ENCODE data around the gene DPM3. TPM values are rescaled to one million over a fixed set of nuclear protein-coding genes. Genes with fewer than 3 reads are reported as not detected.

Gene DPM3
- total and polyA plus RNA-seq, 2 of the 13 experiments (the other 11 are each of a cell fraction or from before 2014, with no cell fraction given): 23.2 to 53.4 TPM

- TF ChIP-seq ZNF609 (CRISPR knock-in tag; IDR thresholded peaks at IDR 0.05; ENCODE audit: borderline replicate concordance): peak; percentile 64
- TF ChIP-seq IKZF1 (IDR thresholded peaks at IDR 0.05): no peak
- no peak; the same call in 1 of the 2 replicates for TF ChIP-seq SOX5 (CRISPR knock-in tag; IDR thresholded peaks at IDR 0.05; ENCODE audit: borderline replicate concordance)
- no peak for TF ChIP-seq ZNF616 (CRISPR knock-in tag; IDR thresholded peaks at IDR 0.05; ENCODE audit: low read depth)
- TF ChIP-seq RARA (CRISPR knock-in tag; IDR thresholded peaks at IDR 0.05): peak; percentile 98
- no peak for TF ChIP-seq REXO4 (CRISPR knock-in tag; IDR thresholded peaks at IDR 0.05; ENCODE audit: borderline replicate concordance)
- no peak for TF ChIP-seq CENPBD1 (CRISPR knock-in tag; IDR thresholded peaks at IDR 0.05; ENCODE audit: borderline replicate concordance, low read depth)
- no peak for TF ChIP-seq ATF7 (IDR thresholded peaks at IDR 0.05)
- TF ChIP-seq ATF7 (CRISPR knock-in tag; IDR thresholded peaks at IDR 0.05): no peak
- TF ChIP-seq NCOA2 (CRISPR knock-in tag; IDR thresholded peaks at IDR 0.05): peak; percentile 17; the same call in 1 of the 2 replicates
- 0 out of 2 replicates have a peak, but pooled peaks have one; percentile 25 for TF ChIP-seq SP2 (CRISPR knock-in tag; IDR thresholded peaks at IDR 0.05)
- no peak for TF ChIP-seq ZBTB34 (CRISPR knock-in tag; IDR thresholded peaks at IDR 0.05)
- TF ChIP-seq ZFX (CRISPR knock-in tag; IDR thresholded peaks at IDR 0.05; ENCODE audit: low read depth): peak; percentile 68
- no peak for TF ChIP-seq ZNF768 (CRISPR knock-in tag; IDR thresholded peaks at IDR 0.05)
- no peak for TF ChIP-seq THYN1 (CRISPR knock-in tag; IDR thresholded peaks at IDR 0.05; ENCODE audit: borderline replicate concordance, low read depth)
- no peak for TF ChIP-seq DZIP1 (CRISPR knock-in tag; IDR thresholded peaks at IDR 0.05)
- TF ChIP-seq BCLAF1 (IDR thresholded peaks at IDR 0.05): no peak
Observed at GRCh38 chr1:155178441-155179111, 38.2 kb upstream of the DPM3 start (continued).
